Naive thymus-derived CD4-positive, alpha-beta T cell (primary cell): ENCODE results near the gene PRRX1. TPM values are rescaled to one million over a fixed set of nuclear protein-coding genes. Genes with fewer than 3 reads are reported as not detected.

Experiments used
- ATAC-seq: fragments of 150-1000 bp; cut with Tn5 transposase; 2 replicates; pipeline ENCODE4 v1.10.0; 2021; ENCODE audit warnings: mild to moderate bottlenecking, moderate library complexity
- CTCF ChIA-PET: fragments of 350-600 bp; sonication (Branson Sonifier 250); formaldehyde crosslinking; loops from one replicate; lab custom pipeline; 2021; ENCODE audit warnings: antibody characterized with exemption; lab: Charles Lee
- POLR2A ChIA-PET: fragments of 350-600 bp; sonication (Branson Sonifier 250); formaldehyde crosslinking; loops from one replicate; lab custom pipeline; 2021; ENCODE audit warnings: antibody characterized with exemption, inconsistent platforms; lab: Charles Lee
- DNase-seq, 9 donors: peaks; one replicate each; pipeline versions ENCODE4 v3.0.0 to v3.0.0-alpha.2; 2020 to 2022; ENCODE audit warnings: mixed read lengths in 1 of 9
- H3K27ac ChIP-seq: one replicate; pipeline ENCODE4 v1.7.0; 2013; ENCODE audit warnings: mild to moderate bottlenecking, low read depth, low read length, moderate library complexity
- H3K27me3 ChIP-seq, 2 donors: one replicate each; pipeline ENCODE4 v1.7.0; 2013; ENCODE audit warnings: low read length in 2 of 2, mild to moderate bottlenecking in 2 of 2, moderate library complexity in 2 of 2; ENCODE audit not compliant: control insufficient read depth in 2 of 2, insufficient read depth in 2 of 2
- H3K36me3 ChIP-seq, 3 experiments: 1 replicate in 2 of 3; 2 replicates in 1 of 3; pipeline ENCODE4 v1.7.0; 2013; ENCODE audit warnings: low read length in 3 of 3, mild to moderate bottlenecking in 3 of 3, moderate library complexity in 1 of 3; ENCODE audit not compliant: insufficient read depth in 3 of 3, control insufficient read depth in 2 of 3
- H3K4me1 ChIP-seq, 2 donors: one replicate each; pipeline ENCODE4 v1.7.0; 2013; ENCODE audit warnings: low read length in 2 of 2, mild to moderate bottlenecking in 2 of 2, moderate library complexity in 1 of 2; ENCODE audit not compliant: control insufficient read depth in 2 of 2, insufficient read depth in 2 of 2
- H3K4me3 ChIP-seq: 2 replicates; pipeline ENCODE4 v1.7.0; 2013; ENCODE audit warnings: mild to moderate bottlenecking, low read length
- H3K9me3 ChIP-seq, 3 experiments: 1 replicate in 2 of 3; 2 replicates in 1 of 3; pipeline ENCODE4 v1.7.0; 2013; ENCODE audit warnings: low read length in 3 of 3; ENCODE audit not compliant: control insufficient read depth in 2 of 3
- H3K27ac Mint-ChIP-seq, 9 donors: one replicate each; pipeline ENCODE4 v1.8.0; 2020 to 2022; ENCODE audit warnings: mixed read lengths in 9 of 9, mild to moderate bottlenecking in 8 of 9, moderate library complexity in 5 of 9, inconsistent platforms in 2 of 9
- H3K27me3 Mint-ChIP-seq, 5 donors: one replicate each; pipeline ENCODE4 v1.8.0; 2021 to 2022; ENCODE audit warnings: mixed read lengths in 5 of 5, mild to moderate bottlenecking in 1 of 5
- H3K36me3 Mint-ChIP-seq, 5 donors: one replicate each; pipeline ENCODE4 v1.8.0; 2020 to 2022; ENCODE audit warnings: mixed read lengths in 5 of 5, mild to moderate bottlenecking in 3 of 5, inconsistent platforms in 1 of 5
- H3K4me1 Mint-ChIP-seq, 7 donors: one replicate each; pipeline ENCODE4 v1.8.0; 2020 to 2022; ENCODE audit warnings: mixed read lengths in 7 of 7, mild to moderate bottlenecking in 3 of 7, inconsistent platforms in 1 of 7
- H3K4me3 Mint-ChIP-seq, 10 donors: one replicate each; pipeline ENCODE4 v1.8.0; 2020 to 2022; ENCODE audit warnings: mild to moderate bottlenecking in 10 of 10, mixed read lengths in 10 of 10, moderate library complexity in 6 of 10, inconsistent platforms in 2 of 10
- H3K9me3 Mint-ChIP-seq, 11 donors: one replicate each; pipeline ENCODE4 v1.8.0; 2020 to 2022; ENCODE audit warnings: mixed read lengths in 11 of 11, mild to moderate bottlenecking in 4 of 11, inconsistent platforms in 1 of 11, moderate library complexity in 1 of 11
- intact Hi-C, 2 donors: fragments of 100-400 bp; cut with micrococcal nuclease; formaldehyde crosslinking; loops; one replicate each; pipeline ENCODE4 v1.15.1; 2023
- polyA plus RNA-seq, 2 donors: library from polyadenylated mRNA; unstranded; fragments of 300-500 nt; fragmentation: Illumina TruSeq; gene quantifications; one replicate each; pipeline ENCODE4 v1.2.3, GENCODE V29; 2021
- total RNA-seq, 6 experiments: library from RNA in 5 of 6; stranded (reverse) in 5 of 6; gene quantifications; 1 replicate in 5 of 6; 2 replicates in 1 of 6; pipeline ENCODE4 v1.2.3 and lab custom pipeline; 2021 to 2026

Gene PRRX1
- total and polyA plus RNA-seq, 7 experiments from 2014 or later: not detected

- ATAC-seq (no peak), DNase-seq (no peak)
- Histone ChIP-seq H3K4me1 (no peaks in the 10 kb centered on the region), H3K4me3 (no peak overlapping the region), H3K9me3 (no peaks in the 10 kb centered on the region), H3K27me3 (peaks cover 0 to 2% of the 10 kb centered on the region in 2 donors), H3K27ac (no peak overlapping the region), H3K36me3 (no peaks in the 10 kb centered on the region)
- Mint-ChIP-seq H3K36me3 (no peaks in the 10 kb centered on the region), H3K27me3 (peaks cover 0 to 23% (median 8%) of the 10 kb centered on the region in 5 donors), H3K27ac (no peak overlapping the region), H3K9me3 (peaks cover 0 to 5% (median 0%) of the 10 kb centered on the region in 11 donors), H3K4me1 (no peaks in the 10 kb centered on the region), H3K4me3 (no peak overlapping the region)
- CTCF ChIA-PET: no interaction called here
- POLR2A ChIA-PET: no interaction called here
- intact Hi-C loops: no loop called here
These were observed 38.0 kb downstream of the PRRX1 start for GRCh38 chr1:170701962-170702361.

- Mint-ChIP-seq H3K27me3 (peaks cover 0 to 25% (median 8%) of the 10 kb centered on the region in 5 donors), H3K9me3 (peaks cover 0 to 5% (median 0%) of the 10 kb centered on the region in 11 donors), H3K4me3 (no peak overlapping the region), H3K27ac (no peak overlapping the region), H3K4me1 (no peaks in the 10 kb centered on the region), H3K36me3 (no peaks in the 10 kb centered on the region)
- ChIA-PET POLR2A (no interaction called here), CTCF (no interaction called here)
- H3K27me3 ChIP-seq: peaks cover 0 to 2% of the 10 kb centered on the region in 2 donors
- ATAC-seq (no peak), DNase-seq (no peak)
- H3K27ac ChIP-seq: no peak overlapping the region
- no peaks in the 10 kb centered on the region for H3K36me3 ChIP-seq
- H3K4me1 ChIP-seq: no peaks in the 10 kb centered on the region
- H3K4me3 ChIP-seq: no peak overlapping the region
- intact Hi-C loops: no loop called here
- H3K9me3 ChIP-seq: no peaks in the 10 kb centered on the region
These were observed 39.7 kb downstream of the PRRX1 start for GRCh38 chr1:170703591-170703990.

GRCh38 chr1:170704256-170704655 is 40.3 kb downstream of the PRRX1 start:
- CTCF ChIA-PET: no interaction called here
- DNase-seq: no peak

GRCh38 chr1:170705981-170706380 is 42.0 kb downstream of the PRRX1 start:
- Mint-ChIP-seq H3K36me3 (no peaks in the 10 kb centered on the region), H3K9me3 (peaks cover 0 to 5% (median 0%) of the 10 kb centered on the region in 11 donors), H3K27me3 (peaks cover 0 to 16% (median 6%) of the 10 kb centered on the region in 5 donors), H3K4me1 (peaks cover 0 to 1% (median 0%) of the 10 kb centered on the region in 7 donors), H3K4me3 (no peak overlapping the region), H3K27ac (no peak overlapping the region)
- ChIA-PET CTCF (no interaction called here), POLR2A (no interaction called here)
- H3K9me3 ChIP-seq: no peaks in the 10 kb centered on the region
- no peak overlapping the region for H3K4me3 ChIP-seq
- no peaks in the 10 kb centered on the region for H3K27me3 ChIP-seq
- H3K4me1 ChIP-seq: no peaks in the 10 kb centered on the region
- intact Hi-C loops: no loop called here
- ATAC-seq (no peak), DNase-seq (no peak)
- H3K36me3 ChIP-seq: no peaks in the 10 kb centered on the region
- H3K27ac ChIP-seq: no peak overlapping the region

More at GRCh38 chr1:170704256-170704655, 40.3 kb downstream of the PRRX1 start:
- peaks cover 0 to 5% (median 0%) of the 10 kb centered on the region in 11 donors for H3K9me3 Mint-ChIP-seq
- no peak overlapping the region for H3K27ac ChIP-seq
- no peak for ATAC-seq
- peaks cover 0 to 24% (median 8%) of the 10 kb centered on the region in 5 donors for H3K27me3 Mint-ChIP-seq
- no peaks in the 10 kb centered on the region for H3K4me1 ChIP-seq
- no peak overlapping the region for H3K27ac Mint-ChIP-seq
- POLR2A ChIA-PET: no interaction called here
- no peak overlapping the region for H3K4me3 Mint-ChIP-seq
- H3K9me3 ChIP-seq: no peaks in the 10 kb centered on the region
- no peak overlapping the region for H3K4me3 ChIP-seq
- no peaks in the 10 kb centered on the region for H3K36me3 ChIP-seq
- intact Hi-C loops: no loop called here
- H3K27me3 ChIP-seq: peaks cover 0 to 2% of the 10 kb centered on the region in 2 donors
- no peaks in the 10 kb centered on the region for H3K36me3 Mint-ChIP-seq
- H3K4me1 Mint-ChIP-seq: no peaks in the 10 kb centered on the region

GRCh38 chr1:170707117-170707516 is 43.2 kb downstream of the PRRX1 start:
- H3K4me1 Mint-ChIP-seq: peaks cover 0 to 1% (median 0%) of the 10 kb centered on the region in 7 donors
- Histone ChIP-seq H3K4me1 (no peaks in the 10 kb centered on the region), H3K4me3 (no peak overlapping the region), H3K27ac (no peak overlapping the region), H3K36me3 (no peaks in the 10 kb centered on the region), H3K27me3 (no peaks in the 10 kb centered on the region), H3K9me3 (no peaks in the 10 kb centered on the region)
- H3K27ac Mint-ChIP-seq: no peak overlapping the region
- ChIA-PET POLR2A (no interaction called here), CTCF (no interaction called here)
- no peaks in the 10 kb centered on the region for H3K36me3 Mint-ChIP-seq
- ATAC-seq: no peak
- peaks cover 0 to 12% (median 6%) of the 10 kb centered on the region in 5 donors for H3K27me3 Mint-ChIP-seq
- intact Hi-C loops: no loop called here
- H3K9me3 Mint-ChIP-seq: peaks cover 0 to 5% (median 0%) of the 10 kb centered on the region in 11 donors
- DNase-seq: no peak
- no peak overlapping the region for H3K4me3 Mint-ChIP-seq

- no peaks in the 10 kb centered on the region for H3K27me3 ChIP-seq
- Mint-ChIP-seq H3K9me3 (peaks cover 0 to 5% (median 0%) of the 10 kb centered on the region in 11 donors), H3K4me3 (no peak overlapping the region), H3K4me1 (peaks cover 0 to 1% (median 0%) of the 10 kb centered on the region in 7 donors), H3K27me3 (peaks cover 0 to 6% (median 5%) of the 10 kb centered on the region in 5 donors), H3K36me3 (no peaks in the 10 kb centered on the region), H3K27ac (no peak overlapping the region)
- H3K4me1 ChIP-seq: no peaks in the 10 kb centered on the region
- no peaks in the 10 kb centered on the region for H3K9me3 ChIP-seq
- H3K4me3 ChIP-seq: no peak overlapping the region
- H3K27ac ChIP-seq: no peak overlapping the region
- ChIA-PET CTCF (no interaction called here), POLR2A (no interaction called here)
- intact Hi-C loops: no loop called here
- DNase-seq: no peak
- ATAC-seq: no peak
- H3K36me3 ChIP-seq: no peaks in the 10 kb centered on the region
These were observed 44.2 kb downstream of the PRRX1 start for GRCh38 chr1:170707959-170708655.

- CTCF ChIA-PET: no interaction called here
- no peak for ATAC-seq
- Mint-ChIP-seq H3K4me1 (peaks cover 0 to 1% (median 0%) of the 10 kb centered on the region in 7 donors), H3K36me3 (no peaks in the 10 kb centered on the region), H3K27me3 (peaks cover under 1 to 17% (median 15%) of the 10 kb centered on the region in 5 donors), H3K9me3 (peaks cover 0 to 4% (median 0%) of the 10 kb centered on the region in 11 donors), H3K4me3 (no peak overlapping the region), H3K27ac (no peak overlapping the region)
- POLR2A ChIA-PET: no interaction called here
- Histone ChIP-seq H3K27me3 (no peaks in the 10 kb centered on the region), H3K9me3 (no peaks in the 10 kb centered on the region), H3K27ac (no peak overlapping the region), H3K4me1 (no peaks in the 10 kb centered on the region), H3K4me3 (no peak overlapping the region), H3K36me3 (no peaks in the 10 kb centered on the region)
- intact Hi-C loops: no loop called here
- no peak for DNase-seq
These were observed 47.8 kb downstream of the PRRX1 start for GRCh38 chr1:170711682-170712081.
